IMR-90 (cell line): ENCODE results near the gene GJC1. TPM values are rescaled to one million over a fixed set of nuclear protein-coding genes. Genes with fewer than 3 reads are reported as not detected.

Experiments used
- ATAC-seq: fragments of 200-7000 bp; cut with Tn5 transposase; 2 replicates; pipeline ENCODE4 v1.9.1; 2020; ENCODE audit warnings: low read depth, mild to moderate bottlenecking, moderate library complexity
- BruUV-seq: library from RNA; stranded (reverse); fragments of 400-500 nt; replicated peaks from 2 replicates; lab custom pipeline; 2021; lab: Mats Ljungman, UMichigan
- CTCF ChIA-PET: fragments of 300-600 bp; formaldehyde crosslinking; extraction: SDS; loops from one replicate; lab custom pipeline; 2021; ENCODE audit warnings: antibody characterized with exemption; lab: Yijun Ruan, JAX
- POLR2A ChIA-PET: fragments of 300-600 bp; sonication (Branson Sonifier 250); formaldehyde crosslinking; loops from one replicate; lab custom pipeline; 2022; ENCODE audit warnings: antibody characterized with exemption; ENCODE audit not compliant: unreplicated experiment; lab: Charles Lee
- DNase-seq: peaks from one replicate; pipeline ENCODE4 v3.0.0; 2013
- H2AFZ ChIP-seq: replicated peaks from 2 replicates; pipeline ENCODE3; 2013; ENCODE audit warnings: low read length, mild to moderate bottlenecking; ENCODE audit not compliant: poor library complexity
- H2AK5ac ChIP-seq: 2 replicates; pipeline ENCODE4 v1.6.1; 2013; ENCODE audit warnings: low read depth, low read length, inconsistent platforms
- H2AK9ac ChIP-seq: replicated peaks from 2 replicates; pipeline ENCODE3; 2013; ENCODE audit warnings: mild to moderate bottlenecking, low read depth, low read length, moderate library complexity; ENCODE audit not compliant: poor library complexity
- H2BK120ac ChIP-seq: 2 replicates; pipeline ENCODE4 v1.6.1; 2013; ENCODE audit warnings: low read depth, low read length, inconsistent platforms
- H2BK15ac ChIP-seq: 3 replicates; pipeline ENCODE4 v1.6.1; 2013; ENCODE audit warnings: low read depth, low read length, inconsistent platforms
- H2BK20ac ChIP-seq: 2 replicates; pipeline ENCODE4 v1.6.1; 2013; ENCODE audit warnings: low read depth, mild to moderate bottlenecking, inconsistent platforms, low read length, moderate library complexity
- H2BK5ac ChIP-seq: 2 replicates; pipeline ENCODE4 v1.6.1; 2013; ENCODE audit warnings: mild to moderate bottlenecking, low read depth, low read length, inconsistent platforms; ENCODE audit not compliant: poor library complexity, severe bottlenecking
- H3K14ac ChIP-seq: replicated peaks from 2 replicates; pipeline ENCODE4 v1.6.1; 2013; ENCODE audit warnings: low read depth, low read length, inconsistent platforms
- H3K18ac ChIP-seq: 2 replicates; pipeline ENCODE4 v1.6.1; 2013; ENCODE audit warnings: low read depth, low read length, control low read depth
- H3K23ac ChIP-seq: 2 replicates; pipeline ENCODE4 v1.6.1; 2013; ENCODE audit warnings: low read depth, low read length, inconsistent platforms
- H3K27ac ChIP-seq: 2 replicates; pipeline ENCODE4 v1.5.1; 2013; ENCODE audit warnings: mild to moderate bottlenecking, control low read depth, low read length; ENCODE audit not compliant: insufficient read depth
- H3K27me3 ChIP-seq: 2 replicates; pipeline ENCODE4 v1.6.1; 2013; ENCODE audit warnings: low read length; ENCODE audit not compliant: control insufficient read depth, insufficient read depth
- H3K36me3 ChIP-seq: 2 replicates; pipeline ENCODE4 v1.6.1; 2013; ENCODE audit warnings: low read length, mixed read lengths; ENCODE audit not compliant: control insufficient read depth, insufficient read depth
- H3K4ac ChIP-seq: 2 replicates; pipeline ENCODE4 v1.6.1; 2013; ENCODE audit warnings: low read depth, low read length, inconsistent platforms
- H3K4me1 ChIP-seq: 2 replicates; pipeline ENCODE4 v1.6.1; 2013; ENCODE audit warnings: low read length, mixed read lengths; ENCODE audit not compliant: control insufficient read depth, insufficient read depth
- H3K4me2 ChIP-seq: 2 replicates; pipeline ENCODE4 v1.6.1; 2013; ENCODE audit warnings: low read depth, mild to moderate bottlenecking, control low read depth, low read length, moderate library complexity
- H3K4me3 ChIP-seq: 2 replicates; pipeline ENCODE4 v1.5.1; 2013; ENCODE audit warnings: low read depth, mild to moderate bottlenecking, control low read depth, low read length, moderate library complexity; ENCODE audit not compliant: insufficient read depth
- H3K56ac ChIP-seq: 2 replicates; pipeline ENCODE4 v1.6.1; 2013; ENCODE audit warnings: low read length, inconsistent platforms; ENCODE audit not compliant: insufficient read depth; ENCODE audit errors: extremely low read depth
- H3K79me1 ChIP-seq, 2 experiments: 2 replicates each; pipeline ENCODE4 v1.6.1; 2013; ENCODE audit warnings: low read length in 2 of 2, inconsistent platforms in 1 of 2, low read depth in 1 of 2
- H3K9ac ChIP-seq: 2 replicates; pipeline ENCODE4 v1.6.1; 2013; ENCODE audit warnings: low read depth, low read length, control low read depth
- H3K9me1 ChIP-seq: 2 replicates; pipeline ENCODE4 v1.6.1; 2013; ENCODE audit warnings: low read length, inconsistent platforms; ENCODE audit not compliant: insufficient read depth
- H3K9me3 ChIP-seq: 2 replicates; pipeline ENCODE4 v1.6.1; 2013; ENCODE audit warnings: low read length; ENCODE audit not compliant: control insufficient read depth, insufficient read depth
- H4K20me1 ChIP-seq: 2 replicates; pipeline ENCODE4 v1.6.1; 2013; ENCODE audit warnings: low read length, inconsistent platforms; ENCODE audit not compliant: insufficient read depth
- H4K5ac ChIP-seq: 2 replicates; pipeline ENCODE4 v1.6.1; 2013; ENCODE audit warnings: mild to moderate bottlenecking, low read depth, low read length, control low read depth
- H4K8ac ChIP-seq, 2 experiments: 2 replicates each; pipeline ENCODE4 v1.6.1; 2013; ENCODE audit warnings: low read depth in 2 of 2, low read length in 2 of 2, control low read depth in 1 of 2, inconsistent platforms in 1 of 2
- H4K91ac ChIP-seq: 2 replicates; pipeline ENCODE4 v1.6.1; 2013; ENCODE audit warnings: low read depth, low read length, inconsistent platforms; ENCODE audit not compliant: insufficient read depth
- MAFK ChIP-seq: IDR thresholded peaks from 2 replicates; pipeline ENCODE4 v1.6.1; 2012; ENCODE audit warnings: low read depth, low read length, improper control_type of control experiment
- RFX5 ChIP-seq: IDR thresholded peaks from 2 replicates; pipeline ENCODE4 v1.8.0; 2012; ENCODE audit warnings: low read depth, mild to moderate bottlenecking, low read length, moderate library complexity
- SMC3 ChIP-seq: fragments of 150-350 bp; IDR thresholded peaks from 2 replicates; pipeline ENCODE4 v1.6.1; 2016; ENCODE audit warnings: low read depth, mild to moderate bottlenecking, antibody characterized with exemption, low read length, moderate library complexity
- WGBS, 2 experiments: methylation state at CpG; one replicate each; pipeline versions ENCODE4 v1.1.5 to v1.1.7; 2013; ENCODE audit warnings: missing lambda C conversion rate in 2 of 2; ENCODE audit not compliant: insufficient read length in 1 of 2; ENCODE audit errors: extremely low coverage in 2 of 2; 5-methylcytosine and 5-hydroxymethylcytosine counted together
- dilution Hi-C: fragments of 300-500 bp; cut with HindIII; formaldehyde crosslinking; loops from one replicate; pipeline ENCODE4 v1.14.3; 2018; ENCODE audit warnings: low sequenced_read_pairs; ENCODE audit not compliant: unreplicated experiment
- in situ Hi-C: fragments of 300-500 bp; cut with MboI; formaldehyde crosslinking; loops from 3 replicates; pipeline ENCODE4 v1.14.3; 2019; ENCODE audit warnings: low sequenced_read_pairs, inconsistent platforms, mixed read lengths
- intact Hi-C: fragments of 100-400 bp; cut with micrococcal nuclease; formaldehyde crosslinking; loops from 2 replicates; pipeline ENCODE4 v1.10.0; 2022
- polyA plus RNA-seq, 3 experiments: library from polyadenylated mRNA; depleted of rRNA; stranded (reverse); fragments of >200 nt; gene quantifications; 2 replicates each; pipeline ENCODE4 v1.2.3, GENCODE V29; 2012; ENCODE audit warnings: low replicate concordance in 1 of 3
- total RNA-seq: library from RNA; depleted of rRNA; stranded (reverse); fragments of >200 nt; gene quantifications from 2 replicates; pipeline ENCODE4 v1.2.3, GENCODE V29; 2012
- TF ChIP-seq, protein P1 (sequence below): fragments of 150-350 bp; IDR thresholded peaks from 2 replicates; pipeline ENCODE4 v1.6.1; 2016; ENCODE audit warnings: low read depth, mild to moderate bottlenecking, low read length, moderate library complexity, borderline replicate concordance
- TF ChIP-seq, protein P2 (sequence below): fragments of 150-350 bp; IDR thresholded peaks from 2 replicates; pipeline ENCODE4 v1.6.1; 2017; ENCODE audit warnings: mild to moderate bottlenecking, antibody characterized with exemption, low read length, low read depth
- TF ChIP-seq, protein P3 (sequence below): conservative IDR thresholded peaks from 2 replicates; pipeline ENCODE4 v1.5.1; 2012; ENCODE audit warnings: mild to moderate bottlenecking, low read depth, low read length, improper control_type of control experiment

GJC1 gene
- total and polyA plus RNA-seq, 2 of the 4 experiments (the other 2 are of a cell fraction) = 23.9 to 69.7 TPM

DNA sequence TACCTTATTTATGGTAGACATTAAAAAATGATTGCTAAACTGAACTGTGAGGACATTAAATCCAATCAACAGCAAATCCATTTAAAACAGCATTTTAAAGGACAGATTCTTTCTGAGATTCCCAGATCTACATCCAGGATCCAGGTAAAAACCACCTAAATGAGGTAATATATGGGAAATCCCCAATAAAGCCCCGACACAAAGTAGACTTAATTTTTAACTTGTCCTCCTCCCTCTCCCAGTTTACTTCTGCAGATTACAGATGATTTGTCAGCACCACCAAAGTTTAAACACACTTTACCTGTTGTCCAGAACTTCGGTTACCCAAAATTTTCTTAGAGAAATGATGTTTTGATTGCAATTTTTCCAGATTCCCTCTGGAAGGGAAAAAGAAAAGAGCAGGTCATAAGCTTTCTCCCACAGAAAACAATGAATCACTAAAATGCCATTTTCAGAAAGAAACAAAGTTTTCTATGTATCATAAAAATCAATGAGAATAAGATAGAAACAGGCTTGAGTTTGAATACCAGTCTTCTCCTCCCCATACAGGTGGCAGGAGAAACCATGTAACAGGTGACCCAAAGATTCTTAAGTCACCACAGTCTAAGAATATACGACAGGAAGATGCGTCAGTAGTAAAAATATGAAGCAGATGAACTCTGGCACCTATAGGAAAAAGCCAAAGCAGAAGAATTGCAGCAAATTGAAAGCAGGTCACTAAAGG, 22.8 kb downstream of the GJC1 start:
- H2BK5ac ChIP-seq = no peak overlapping the region
- H3K27ac ChIP-seq = no peak overlapping the region
- no peak overlapping the region for H2BK15ac ChIP-seq
- no peaks in the 10 kb centered on the region for H3K9me3 ChIP-seq
- no peak overlapping the region; the same call in 1 of the 2 replicates for H3K4me2 ChIP-seq
- WGBS, 2 experiments = no CpG with 5 or more reads among the region's 4 CpGs
- no peak overlapping the region for H3K14ac ChIP-seq
- H4K91ac ChIP-seq = no peak overlapping the region
- H2AK5ac ChIP-seq = no peak overlapping the region
- H3K56ac ChIP-seq = no peak overlapping the region
- H3K9ac ChIP-seq = no peak overlapping the region
- H3K23ac ChIP-seq = no peak overlapping the region
- H2BK20ac ChIP-seq = no peak overlapping the region
- dilution Hi-C loops = no loop called here
- BruUV-seq = no TSS peak
- H4K5ac ChIP-seq = no peak overlapping the region
- H3K18ac ChIP-seq = no peak overlapping the region
- H3K4me3 ChIP-seq = no peak overlapping the region
- H3K9me1 ChIP-seq = peaks cover 14% of the 10 kb centered on the region
- peaks cover 30 to 79% of the 10 kb centered on the region in 2 experiments for H3K79me1 ChIP-seq
- peaks cover 23% of the 10 kb centered on the region for H4K20me1 ChIP-seq
- in situ Hi-C loops = no loop called here
- DNase-seq = no peak
- POLR2A ChIA-PET = no interaction called here
- H2BK120ac ChIP-seq = no peak overlapping the region
- no peaks in the 10 kb centered on the region for H3K27me3 ChIP-seq
- H3K4ac ChIP-seq = no peak overlapping the region
- no peak overlapping the region for H2AFZ ChIP-seq
- H4K8ac ChIP-seq = no peak overlapping the region
- peaks cover 20% of the 10 kb centered on the region for H3K36me3 ChIP-seq
- TF ChIP-seq SMC3 (no peak), MAFK (no peak), RFX5 (no peak)
- TF ChIP-seq, protein P1, sequence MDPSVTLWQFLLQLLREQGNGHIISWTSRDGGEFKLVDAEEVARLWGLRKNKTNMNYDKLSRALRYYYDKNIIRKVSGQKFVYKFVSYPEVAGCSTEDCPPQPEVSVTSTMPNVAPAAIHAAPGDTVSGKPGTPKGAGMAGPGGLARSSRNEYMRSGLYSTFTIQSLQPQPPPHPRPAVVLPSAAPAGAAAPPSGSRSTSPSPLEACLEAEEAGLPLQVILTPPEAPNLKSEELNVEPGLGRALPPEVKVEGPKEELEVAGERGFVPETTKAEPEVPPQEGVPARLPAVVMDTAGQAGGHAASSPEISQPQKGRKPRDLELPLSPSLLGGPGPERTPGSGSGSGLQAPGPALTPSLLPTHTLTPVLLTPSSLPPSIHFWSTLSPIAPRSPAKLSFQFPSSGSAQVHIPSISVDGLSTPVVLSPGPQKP = no peak
- TF ChIP-seq, protein P2, sequence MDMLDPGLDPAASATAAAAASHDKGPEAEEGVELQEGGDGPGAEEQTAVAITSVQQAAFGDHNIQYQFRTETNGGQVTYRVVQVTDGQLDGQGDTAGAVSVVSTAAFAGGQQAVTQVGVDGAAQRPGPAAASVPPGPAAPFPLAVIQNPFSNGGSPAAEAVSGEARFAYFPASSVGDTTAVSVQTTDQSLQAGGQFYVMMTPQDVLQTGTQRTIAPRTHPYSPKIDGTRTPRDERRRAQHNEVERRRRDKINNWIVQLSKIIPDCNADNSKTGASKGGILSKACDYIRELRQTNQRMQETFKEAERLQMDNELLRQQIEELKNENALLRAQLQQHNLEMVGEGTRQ = no peak
- TF ChIP-seq, protein P3, sequence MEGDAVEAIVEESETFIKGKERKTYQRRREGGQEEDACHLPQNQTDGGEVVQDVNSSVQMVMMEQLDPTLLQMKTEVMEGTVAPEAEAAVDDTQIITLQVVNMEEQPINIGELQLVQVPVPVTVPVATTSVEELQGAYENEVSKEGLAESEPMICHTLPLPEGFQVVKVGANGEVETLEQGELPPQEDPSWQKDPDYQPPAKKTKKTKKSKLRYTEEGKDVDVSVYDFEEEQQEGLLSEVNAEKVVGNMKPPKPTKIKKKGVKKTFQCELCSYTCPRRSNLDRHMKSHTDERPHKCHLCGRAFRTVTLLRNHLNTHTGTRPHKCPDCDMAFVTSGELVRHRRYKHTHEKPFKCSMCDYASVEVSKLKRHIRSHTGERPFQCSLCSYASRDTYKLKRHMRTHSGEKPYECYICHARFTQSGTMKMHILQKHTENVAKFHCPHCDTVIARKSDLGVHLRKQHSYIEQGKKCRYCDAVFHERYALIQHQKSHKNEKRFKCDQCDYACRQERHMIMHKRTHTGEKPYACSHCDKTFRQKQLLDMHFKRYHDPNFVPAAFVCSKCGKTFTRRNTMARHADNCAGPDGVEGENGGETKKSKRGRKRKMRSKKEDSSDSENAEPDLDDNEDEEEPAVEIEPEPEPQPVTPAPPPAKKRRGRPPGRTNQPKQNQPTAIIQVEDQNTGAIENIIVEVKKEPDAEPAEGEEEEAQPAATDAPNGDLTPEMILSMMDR = no peak
- H3K4me1 ChIP-seq = peaks cover 7% of the 10 kb centered on the region
- H2AK9ac ChIP-seq = no peak overlapping the region
- CTCF ChIA-PET = interaction anchor here (1.0 kb wide), 1 partner anchor 37 kb away, joined by 3 read pairs; no protein-coding TSS in a partner anchor
- intact Hi-C loops = no loop called here
- no peak for ATAC-seq
